H9 (cell line): ENCODE measurements around the gene GHSR. TPM values are rescaled to one million over a fixed set of nuclear protein-coding genes. Genes with fewer than 3 reads are reported as not detected.

Experiments
- DNase-seq: peaks from one replicate; pipeline ENCODE4 v3.0.0-alpha.2; 2017
- H2AFZ ChIP-seq: one replicate; pipeline ENCODE4 v1.6.1; 2013; ENCODE audit warnings: mild to moderate bottlenecking, low read length, control low read depth, moderate library complexity
- H2AK5ac ChIP-seq: 2 replicates; pipeline ENCODE4 v1.6.1; 2013; ENCODE audit warnings: low read length, control low read depth, mixed read lengths; ENCODE audit not compliant: insufficient read length
- H2BK120ac ChIP-seq: one replicate; pipeline ENCODE4 v1.6.1; 2013; ENCODE audit warnings: low read depth, mild to moderate bottlenecking, low read length, control low read depth, inconsistent platforms; ENCODE audit not compliant: poor library complexity, severe bottlenecking
- H2BK12ac ChIP-seq: 2 replicates; pipeline ENCODE4 v1.6.1; 2013; ENCODE audit warnings: low read length, control low read depth, mixed read lengths, low read depth; ENCODE audit not compliant: insufficient read length
- H2BK15ac ChIP-seq: 2 replicates; pipeline ENCODE4 v1.6.1; 2013; ENCODE audit warnings: low read depth, low read length, control low read depth
- H2BK20ac ChIP-seq: one replicate; pipeline ENCODE4 v1.6.1; 2013; ENCODE audit warnings: low read depth, mild to moderate bottlenecking, low read length, control low read depth, inconsistent platforms; ENCODE audit not compliant: poor library complexity, severe bottlenecking
- H2BK5ac ChIP-seq: 2 replicates; pipeline ENCODE4 v1.6.1; 2013; ENCODE audit warnings: low read length, control low read depth, mixed read lengths; ENCODE audit not compliant: insufficient read length
- H3K14ac ChIP-seq: 2 replicates; pipeline ENCODE4 v1.6.1; 2013; ENCODE audit warnings: low read length, control low read depth; ENCODE audit not compliant: insufficient read depth
- H3K18ac ChIP-seq: 2 replicates; pipeline ENCODE4 v1.6.1; 2013; ENCODE audit warnings: low read depth, mild to moderate bottlenecking, mixed read lengths, low read length, control low read depth; ENCODE audit not compliant: insufficient read length
- H3K23ac ChIP-seq: 2 replicates; pipeline ENCODE4 v1.6.1; 2013; ENCODE audit warnings: low read length, control low read depth, mixed read lengths, low read depth; ENCODE audit not compliant: insufficient read length
- H3K23me2 ChIP-seq: 2 replicates; pipeline ENCODE4 v1.6.1; 2013; ENCODE audit warnings: low read depth, mild to moderate bottlenecking, mixed read lengths, low read length, control low read depth; ENCODE audit not compliant: insufficient read length, poor library complexity, severe bottlenecking
- H3K27ac ChIP-seq: 2 replicates; pipeline ENCODE4 v1.5.1; 2013; ENCODE audit warnings: low read length, control low read depth, mixed read lengths, low read depth; ENCODE audit not compliant: insufficient read length
- H3K27me3 ChIP-seq: 2 replicates; pipeline ENCODE4 v1.6.1; 2013; ENCODE audit warnings: low read length, control low read depth, inconsistent platforms; ENCODE audit not compliant: insufficient read depth
- H3K4ac ChIP-seq: 2 replicates; pipeline ENCODE4 v1.6.1; 2013; ENCODE audit warnings: low read depth, mild to moderate bottlenecking, control low read depth, inconsistent platforms, low read length, moderate library complexity
- H3K4me1 ChIP-seq: 2 replicates; pipeline ENCODE4 v1.6.1; 2013; ENCODE audit warnings: low read length, control low read depth, inconsistent platforms; ENCODE audit not compliant: insufficient read depth
- H3K4me2 ChIP-seq: 2 replicates; pipeline ENCODE4 v1.6.1; 2013; ENCODE audit warnings: low read length, control low read depth, mixed read lengths; ENCODE audit not compliant: insufficient read length, insufficient read depth
- H3K56ac ChIP-seq: 2 replicates; pipeline ENCODE4 v1.6.1; 2013; ENCODE audit warnings: low read depth, mild to moderate bottlenecking, mixed read lengths, low read length, control low read depth; ENCODE audit not compliant: insufficient read length
- H3K79me1 ChIP-seq: 2 replicates; pipeline ENCODE4 v1.6.1; 2013; ENCODE audit warnings: low read depth, mild to moderate bottlenecking, moderate library complexity, low read length, control low read depth, inconsistent platforms; ENCODE audit not compliant: insufficient read depth, poor library complexity, severe bottlenecking
- H3K79me2 ChIP-seq: 2 replicates; pipeline ENCODE4 v1.6.1; 2013; ENCODE audit warnings: low read length, control low read depth, inconsistent platforms; ENCODE audit not compliant: insufficient read depth
- H3K9ac ChIP-seq: 2 replicates; pipeline ENCODE4 v1.6.1; 2013; ENCODE audit warnings: low read length, control low read depth, mixed read lengths; ENCODE audit not compliant: insufficient read length; ENCODE audit errors: extremely low read depth
- H3K9me3 ChIP-seq: one replicate; pipeline ENCODE4 v1.6.1; 2013; ENCODE audit warnings: low read depth, low read length, inconsistent platforms; ENCODE audit not compliant: control insufficient read depth
- H3T11ph ChIP-seq: one replicate; pipeline ENCODE4 v1.6.1; 2013; ENCODE audit warnings: mild to moderate bottlenecking, low read length, control low read depth, inconsistent platforms
- H4K20me1 ChIP-seq: one replicate; pipeline ENCODE4 v1.6.1; 2013; ENCODE audit not compliant: control insufficient read depth, insufficient read length, insufficient read depth
- H4K5ac ChIP-seq: 2 replicates; pipeline ENCODE4 v1.6.1; 2013; ENCODE audit warnings: low read depth, mild to moderate bottlenecking, mixed read lengths, low read length, control low read depth; ENCODE audit not compliant: insufficient read length
- H4K8ac ChIP-seq: replicated peaks from 2 replicates; pipeline ENCODE4 v1.6.1; 2013; ENCODE audit warnings: low read length, control low read depth, mixed read lengths, low read depth; ENCODE audit not compliant: insufficient read length
- H4K91ac ChIP-seq: 2 replicates; pipeline ENCODE4 v1.6.1; 2013; ENCODE audit warnings: low read depth, mild to moderate bottlenecking, moderate library complexity, mixed read lengths, low read length, control low read depth; ENCODE audit not compliant: insufficient read length
- H3K27ac Mint-ChIP-seq, 3 experiments: 2 replicates in 2 of 3; 3 replicates in 1 of 3; pipeline ENCODE4 v1.8.0; 2020 to 2021; ENCODE audit warnings: mixed read lengths in 3 of 3, mild to moderate bottlenecking in 1 of 3, moderate library complexity in 1 of 3
- H3K27me3 Mint-ChIP-seq: 2 replicates; pipeline ENCODE4 v1.8.0; 2021; ENCODE audit warnings: low read depth, mild to moderate bottlenecking, moderate library complexity, mixed read lengths
- H3K36me3 Mint-ChIP-seq, 3 experiments: 2 replicates in 2 of 3; 3 replicates in 1 of 3; pipeline ENCODE4 v1.8.0; 2020 to 2021; ENCODE audit warnings: low read depth in 3 of 3, mixed read lengths in 3 of 3; ENCODE audit not compliant: insufficient read depth in 1 of 3
- H3K4me1 Mint-ChIP-seq, 2 experiments: 2 replicates each; pipeline ENCODE4 v1.8.0; 2020; ENCODE audit warnings: mixed read lengths in 2 of 2
- H3K4me3 Mint-ChIP-seq, 2 experiments: 2 replicates in 1 of 2; 3 replicates in 1 of 2; pipeline ENCODE4 v1.8.0; 2020 to 2021; ENCODE audit warnings: mild to moderate bottlenecking in 2 of 2, mixed read lengths in 2 of 2, moderate library complexity in 1 of 2
- H3K9me3 Mint-ChIP-seq, 2 experiments: 2 replicates in 1 of 2; 3 replicates in 1 of 2; pipeline ENCODE4 v1.8.0; 2020; ENCODE audit warnings: mild to moderate bottlenecking in 2 of 2, mixed read lengths in 2 of 2, moderate library complexity in 1 of 2
- CTCF ChIP-seq: fragments of 200-600 bp; sonication (generic); conservative IDR thresholded peaks from 3 replicates; pipeline ENCODE4 v1.8.0; 2021; ENCODE audit warnings: antibody characterized with exemption, mild to moderate bottlenecking
- WGBS: extraction: QIAGEN DNeasy Blood & Tissue Kit; methylation state at CpG from one replicate; pipeline ENCODE4 v1.1.7; 2013; ENCODE audit warnings: missing lambda C conversion rate, low lambda C conversion rate, mixed read lengths; ENCODE audit not compliant: insufficient read length; ENCODE audit errors: extremely low coverage; 5-methylcytosine and 5-hydroxymethylcytosine counted together
- total RNA-seq: library from RNA; stranded (reverse); gene quantifications from 2 replicates; pipeline ENCODE4 v1.2.1, GENCODE V29; 2021

Gene GHSR
- total RNA-seq, 1 experiment from 2014 or later, result not detected

GRCh38 chr3:172478116-172478515, 29.9 kb upstream of the GHSR start:
- Histone ChIP-seq H3K27ac (no peak overlapping the region), H2BK12ac (no peak overlapping the region), H3K9ac (no peak overlapping the region), H3K4ac (no peak overlapping the region), H2BK120ac (no peak overlapping the region), H3K14ac (no peak overlapping the region), H2AK5ac (no peak overlapping the region), H3K4me2 (no peak overlapping the region), H4K20me1 (no peaks in the 10 kb centered on the region), H2AFZ (no peak overlapping the region), H3K79me2 (no peaks in the 10 kb centered on the region), H3K4me1 (no peaks in the 10 kb centered on the region), H3T11ph (no peak overlapping the region), H3K56ac (no peak overlapping the region), H3K23ac (no peak overlapping the region), H3K79me1 (no peaks in the 10 kb centered on the region), H2BK20ac (no peak overlapping the region), H2BK15ac (0 out of 2 replicates have a peak overlapping the region, but pooled peaks have one; percentile 75), H4K5ac (no peak overlapping the region), H4K8ac (no peak overlapping the region), H3K9me3 (no peaks in the 10 kb centered on the region), H4K91ac (no peak overlapping the region), H2BK5ac (no peak overlapping the region), H3K18ac (no peak overlapping the region), H3K23me2 (no peaks in the 10 kb centered on the region), H3K27me3 (no peaks in the 10 kb centered on the region)
- TF ChIP-seq CTCF, result no peak
- no CpG with 5 or more reads among the region's 1 CpG for WGBS
- no peak for DNase-seq
- no peak overlapping the region for H3K4me3 Mint-ChIP-seq
- peaks cover 10 to 13% of the 10 kb centered on the region in 2 experiments for H3K4me1 Mint-ChIP-seq
- peaks cover 3% of the 10 kb centered on the region for H3K27me3 Mint-ChIP-seq
- no peaks in the 10 kb centered on the region for H3K36me3 Mint-ChIP-seq
- no peak overlapping the region for H3K27ac Mint-ChIP-seq
- H3K9me3 Mint-ChIP-seq, result peaks cover 0 to 3% of the 10 kb centered on the region in 2 experiments; a peak in 2 of 5 replicates
